Upper lobe of left lung (tissue), 6 donors: ENCODE measurements around the gene NEO1. TPM values are rescaled to one million over a fixed set of nuclear protein-coding genes. Genes with fewer than 3 reads are reported as not detected.
A peak's percentile ranks its signal among the peaks of the same experiment; 100 is the strongest.

Source experiments
- ATAC-seq, 2 donors: fragments of 200-7000 bp; cut with Tn5 transposase; one replicate each; pipeline ENCODE4 v1.9.1; 2022; ENCODE audit warnings: mild to moderate bottlenecking in 2 of 2, moderate library complexity in 2 of 2; ENCODE audit not compliant: low FRiP score in 2 of 2
- DNase-seq, 2 donors: peaks; one replicate each; pipeline ENCODE4 v3.0.0-alpha.2; 2019 to 2020
- H3K27ac ChIP-seq, 4 donors: fragments of 200-600 bp; sonication (generic); one replicate each; pipeline ENCODE4 v1.5.1; 2016 to 2019
- H3K27me3 ChIP-seq, 4 donors: fragments of 200-600 bp; sonication (generic); one replicate each; pipeline ENCODE4 v1.5.1; 2017 to 2019
- H3K36me3 ChIP-seq, 4 donors: fragments of 200-600 bp; sonication (generic); one replicate each; pipeline ENCODE4 v1.5.1; 2016 to 2019
- H3K4me1 ChIP-seq, 4 donors: fragments of 200-600 bp; sonication (generic); one replicate each; pipeline ENCODE4 v1.5.1; 2018 to 2019
- H3K4me3 ChIP-seq, 4 donors: fragments of 200-600 bp; sonication (generic); one replicate each; pipeline ENCODE4 v1.5.1; 2017 to 2019; ENCODE audit warnings: mild to moderate bottlenecking in 2 of 4, moderate library complexity in 1 of 4
- H3K9me3 ChIP-seq, 4 donors: fragments of 200-600 bp; sonication (generic); one replicate each; pipeline ENCODE4 v1.5.1; 2018 to 2019
- CTCF ChIP-seq, 6 experiments: fragments of 450-650 bp in 4 of 6; fragments of 200-600 bp in 2 of 6; sonication (generic) in 2 of 6; IDR thresholded peaks; one replicate each; pipeline ENCODE4 v1.5.1; 2016 to 2019; ENCODE audit warnings: antibody characterized with exemption in 6 of 6
- EP300 ChIP-seq, 4 donors: sonication (generic); formaldehyde crosslinking; IDR thresholded peaks; one replicate each; pipeline ENCODE4 v1.5.1; 2017; ENCODE audit warnings: antibody characterized with exemption in 4 of 4, control low read depth in 2 of 4
- POLR2A ChIP-seq, 4 donors: fragments of 450-650 bp; IDR thresholded peaks; one replicate each; pipeline ENCODE4 v1.5.1; 2016 to 2017; ENCODE audit warnings: antibody characterized with exemption in 4 of 4, mild to moderate bottlenecking in 2 of 4
- POLR2AphosphoS5 ChIP-seq, 2 donors: sonication (generic); formaldehyde crosslinking; IDR thresholded peaks; one replicate each; pipeline ENCODE4 v1.5.1; 2017; ENCODE audit warnings: antibody characterized with exemption in 2 of 2
- WGBS, 2 donors: methylation state at CpG; one replicate each; pipeline ENCODE4 v1.1.5; 2017 to 2018; 5-methylcytosine and 5-hydroxymethylcytosine counted together
- total RNA-seq, 6 donors: library from RNA; depleted of rRNA in 4 of 6; stranded (reverse); fragments of >200 nt in 4 of 6; gene quantifications; one replicate each; pipeline versions ENCODE4 v1.1.0 to v1.2.1, GENCODE V29; 2016 to 2021
- donor health status: DM: no; HTN: no; CAD: no; lungs with moderate emphysema.
- donor health status: DM: no; HTN: yes; CAD: no; lungs with severe emphysema.

Gene NEO1
- total RNA-seq, 6 donors from 2014 or later, result 14.7 to 37.5 (median 28.2) TPM

DNA sequence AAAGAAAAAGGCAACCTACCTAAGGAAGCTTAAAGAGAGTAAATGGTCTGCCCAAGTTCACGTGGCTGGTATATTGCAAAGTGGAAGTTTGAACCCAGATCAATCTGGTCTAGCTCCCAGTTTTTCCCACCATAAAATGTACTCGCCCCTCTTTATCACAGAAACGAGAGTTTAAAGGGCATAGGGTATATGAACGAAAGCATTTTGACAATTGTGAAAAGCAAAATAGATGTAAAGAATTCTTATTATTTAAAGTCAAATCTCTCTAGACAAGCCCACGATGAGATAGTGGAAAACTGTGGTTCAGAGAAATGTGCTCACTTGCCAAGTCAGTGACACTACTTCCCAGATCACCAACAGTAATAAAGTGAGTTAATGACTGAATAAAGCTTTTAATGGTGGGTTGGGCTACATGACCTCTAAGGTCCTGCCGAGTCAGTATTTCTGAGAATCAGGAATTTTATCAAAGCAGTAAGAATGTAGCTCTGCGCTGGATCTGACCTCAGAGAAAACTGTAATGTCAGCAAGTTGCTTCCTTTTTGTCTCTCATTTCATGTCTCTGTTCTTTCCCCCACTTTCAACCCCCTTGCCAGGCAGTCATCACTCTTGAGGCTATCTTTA is 23.3 kb upstream of the NEO1 start:
- H3K9me3 ChIP-seq, result no peaks in the 10 kb centered on the region
- TF ChIP-seq EP300 (IDR thresholded peaks at IDR 0.05) (no peak), CTCF (IDR thresholded peaks at IDR 0.05) (no peak), POLR2A (IDR thresholded peaks at IDR 0.05) (no peak), POLR2AphosphoS5 (IDR thresholded peaks at IDR 0.05) (no peak)
- no peak overlapping the region for H3K27ac ChIP-seq
- H3K27me3 ChIP-seq, result no peaks in the 10 kb centered on the region
- H3K4me1 ChIP-seq, result peaks cover 0 to 8% (median 7%) of the 10 kb centered on the region in 4 donors
- no peaks in the 10 kb centered on the region for H3K36me3 ChIP-seq
- 69 to 77% methylated on average over 7 of the region's 7 CpGs for WGBS, 2 donors
- DNase-seq (no peak), ATAC-seq (peak in 1 of 2 donors; percentile 55)
- H3K4me3 ChIP-seq, result no peak overlapping the region

- peaks cover 0 to 8% (median 7%) of the 10 kb centered on the region in 4 donors for H3K4me1 ChIP-seq
- H3K4me3 ChIP-seq, result no peak overlapping the region
- no peaks in the 10 kb centered on the region for H3K36me3 ChIP-seq
- H3K27me3 ChIP-seq, result no peaks in the 10 kb centered on the region
- 31 to 45% methylated on average over 4 of the region's 4 CpGs for WGBS, 2 donors
- no peak overlapping the region for H3K27ac ChIP-seq
- DNase-seq, result no peak
- ATAC-seq, result no peak
- no peaks in the 10 kb centered on the region for H3K9me3 ChIP-seq
- TF ChIP-seq EP300 (IDR thresholded peaks at IDR 0.05) (no peak), POLR2A (IDR thresholded peaks at IDR 0.05) (no peak), CTCF (IDR thresholded peaks at IDR 0.05) (no peak), POLR2AphosphoS5 (IDR thresholded peaks at IDR 0.05) (no peak)
Measured at GRCh38 chr15:73030122-73030679, 22.1 kb upstream of the NEO1 start.

DNA sequence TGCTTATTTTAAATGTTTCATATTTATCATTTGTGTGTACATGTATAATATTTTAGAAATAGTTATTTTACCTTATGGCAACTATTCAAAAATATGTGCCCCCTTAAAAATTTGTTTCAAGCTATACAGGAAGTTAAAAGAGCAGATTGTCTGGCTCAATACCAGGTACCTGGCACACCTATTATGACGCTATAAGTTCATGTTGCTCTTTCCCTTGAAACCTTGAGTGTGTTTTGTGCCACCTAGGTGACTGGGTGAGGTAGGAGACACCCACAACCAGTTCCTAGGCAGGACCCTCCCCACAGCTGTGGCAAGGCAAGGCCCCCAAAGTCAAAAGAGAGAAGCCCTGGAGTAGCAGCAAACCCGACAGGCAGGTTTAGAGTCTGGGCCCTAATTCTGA is 20.6 kb upstream of the NEO1 start:
- Histone ChIP-seq H3K27me3 (no peaks in the 10 kb centered on the region), H3K36me3 (no peaks in the 10 kb centered on the region), H3K4me3 (no peak overlapping the region), H3K9me3 (no peaks in the 10 kb centered on the region), H3K27ac (no peak overlapping the region), H3K4me1 (peaks cover 0 to 8% (median 7%) of the 10 kb centered on the region in 4 donors)
- no peak for TF ChIP-seq POLR2AphosphoS5 (IDR thresholded peaks at IDR 0.05)
- no peak for TF ChIP-seq EP300 (IDR thresholded peaks at IDR 0.05)
- TF ChIP-seq POLR2A (IDR thresholded peaks at IDR 0.05), result no peak
- TF ChIP-seq CTCF (IDR thresholded peaks at IDR 0.05), result no peak
- WGBS, 2 donors, result 84 to 91% methylated on average over 2 of the region's 2 CpGs
- ATAC-seq (no peak), DNase-seq (no peak)

DNA sequence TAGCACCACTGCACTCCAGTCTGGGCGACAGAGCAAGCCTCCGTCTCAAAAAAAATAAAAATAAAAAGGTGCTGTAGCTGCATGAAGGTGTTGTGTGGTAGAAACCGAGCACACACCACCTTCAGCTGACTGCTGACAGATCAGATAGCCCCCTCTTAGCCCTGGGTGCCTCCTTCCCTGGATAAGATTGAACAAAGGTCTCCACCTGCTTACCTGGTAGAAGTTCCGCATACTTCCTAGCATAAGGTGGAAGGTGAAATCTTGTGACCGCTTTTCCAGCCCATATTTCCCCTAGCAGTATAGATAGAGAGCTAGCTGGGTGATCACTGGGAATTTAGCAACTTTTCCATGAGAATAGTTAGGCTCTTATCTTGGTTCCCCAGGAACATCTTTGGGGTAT is 18.7 kb upstream of the NEO1 start:
- no peaks in the 10 kb centered on the region for H3K36me3 ChIP-seq
- 85 to 89% methylated on average over 5 of the region's 5 CpGs for whole genome bisulfite sequencing, 2 donors
- H3K27me3 ChIP-seq, result no peaks in the 10 kb centered on the region
- H3K4me1 ChIP-seq, result peaks cover 0 to 8% (median 7%) of the 10 kb centered on the region in 4 donors
- H3K9me3 ChIP-seq, result no peaks in the 10 kb centered on the region
- TF ChIP-seq EP300 (IDR thresholded peaks at IDR 0.05), result no peak
- TF ChIP-seq CTCF (IDR thresholded peaks at IDR 0.05), result no peak
- no peak for TF ChIP-seq POLR2AphosphoS5 (IDR thresholded peaks at IDR 0.05)
- TF ChIP-seq POLR2A (IDR thresholded peaks at IDR 0.05), result no peak
- no peak overlapping the region for H3K4me3 ChIP-seq
- DNase-seq (no peak), ATAC-seq (no peak)
- H3K27ac ChIP-seq, result no peak overlapping the region

DNA sequence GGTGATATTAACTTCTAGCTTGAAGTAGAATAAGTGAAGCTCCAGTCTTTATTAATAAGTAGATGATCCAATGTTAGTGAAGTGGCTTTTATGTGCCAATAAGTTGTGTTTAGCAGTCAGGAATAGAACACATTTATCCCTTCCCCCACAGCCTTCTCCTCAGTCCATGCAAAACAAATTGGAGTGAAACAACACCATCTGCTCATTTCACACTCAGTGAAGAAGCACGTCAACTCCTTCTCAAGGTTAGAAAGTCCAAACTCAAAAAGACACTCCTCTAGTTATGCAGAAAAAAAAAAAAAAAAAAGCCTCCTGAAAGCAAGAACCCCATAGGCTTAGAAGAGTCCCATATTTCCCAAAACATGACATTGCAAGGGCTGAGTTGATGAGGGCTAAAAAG is 18.0 kb upstream of the NEO1 start:
- DNase-seq (no peak), ATAC-seq (no peak)
- Histone ChIP-seq H3K36me3 (no peaks in the 10 kb centered on the region), H3K4me3 (no peak overlapping the region), H3K27me3 (no peaks in the 10 kb centered on the region), H3K4me1 (peaks cover 0 to 8% (median 7%) of the 10 kb centered on the region in 4 donors), H3K9me3 (no peaks in the 10 kb centered on the region), H3K27ac (no peak overlapping the region)
- WGBS, 2 donors, result 63 to 70% methylated on average over 1 of the region's 1 CpG
- no peak for TF ChIP-seq POLR2A (IDR thresholded peaks at IDR 0.05)
- no peak for TF ChIP-seq POLR2AphosphoS5 (IDR thresholded peaks at IDR 0.05)
- TF ChIP-seq CTCF (IDR thresholded peaks at IDR 0.05), result no peak
- TF ChIP-seq EP300 (IDR thresholded peaks at IDR 0.05), result no peak
